HG03139 (cell line): ENCODE data around the gene IGLL5.

ENCODE experiments used
- ATAC-seq: cut with Tn5 transposase; IDR thresholded peaks from one replicate; pipeline ENCODE4 v1.9.1; 2021; ENCODE audit not compliant: unreplicated experiment

The IGLL5 gene

DNA sequence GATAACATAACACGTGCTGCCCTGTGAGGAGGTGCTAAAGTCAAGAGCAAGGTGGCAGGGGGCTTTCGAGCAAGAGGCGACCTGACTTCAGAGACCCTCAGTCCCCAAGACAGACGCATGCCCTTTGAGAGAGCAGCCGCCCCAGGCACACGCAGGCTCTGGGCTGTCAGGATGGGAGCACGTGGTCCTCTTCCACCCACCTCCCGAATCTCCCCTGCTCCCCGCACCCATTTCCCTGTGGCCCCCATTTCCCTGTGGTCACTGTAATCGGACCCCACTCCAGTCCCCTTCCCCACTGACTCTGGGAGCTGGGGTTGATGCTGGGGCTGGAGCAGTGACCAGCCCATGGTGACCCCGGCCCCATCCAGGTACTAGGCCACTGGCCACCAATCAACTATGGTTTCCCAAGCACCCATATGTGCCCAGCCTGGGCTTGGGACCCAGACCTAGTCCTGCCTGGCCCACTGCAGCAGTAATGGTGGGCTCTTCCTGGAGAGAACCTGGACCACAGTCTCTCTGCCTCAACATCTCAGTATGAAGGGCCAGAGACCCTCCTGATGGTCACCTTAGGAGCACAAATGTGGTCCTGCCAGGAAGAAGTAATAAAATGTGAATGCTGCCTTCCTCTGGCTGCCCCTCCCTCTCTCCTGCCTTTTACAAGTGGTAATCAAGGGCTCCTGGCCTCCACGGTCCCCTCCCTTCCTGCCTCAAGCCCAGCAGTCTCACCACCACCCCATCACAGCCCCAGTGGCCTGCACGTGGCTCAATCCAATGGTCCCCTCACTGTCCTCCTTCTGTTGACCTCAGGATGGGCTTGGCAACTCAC lies 39.0 kb downstream of the IGLL5 start:
- ATAC-seq, result no peak

- no peak for ATAC-seq
These were observed 39.7 kb downstream of the IGLL5 start for GRCh38 chr22:22927196-22927887.

DNA sequence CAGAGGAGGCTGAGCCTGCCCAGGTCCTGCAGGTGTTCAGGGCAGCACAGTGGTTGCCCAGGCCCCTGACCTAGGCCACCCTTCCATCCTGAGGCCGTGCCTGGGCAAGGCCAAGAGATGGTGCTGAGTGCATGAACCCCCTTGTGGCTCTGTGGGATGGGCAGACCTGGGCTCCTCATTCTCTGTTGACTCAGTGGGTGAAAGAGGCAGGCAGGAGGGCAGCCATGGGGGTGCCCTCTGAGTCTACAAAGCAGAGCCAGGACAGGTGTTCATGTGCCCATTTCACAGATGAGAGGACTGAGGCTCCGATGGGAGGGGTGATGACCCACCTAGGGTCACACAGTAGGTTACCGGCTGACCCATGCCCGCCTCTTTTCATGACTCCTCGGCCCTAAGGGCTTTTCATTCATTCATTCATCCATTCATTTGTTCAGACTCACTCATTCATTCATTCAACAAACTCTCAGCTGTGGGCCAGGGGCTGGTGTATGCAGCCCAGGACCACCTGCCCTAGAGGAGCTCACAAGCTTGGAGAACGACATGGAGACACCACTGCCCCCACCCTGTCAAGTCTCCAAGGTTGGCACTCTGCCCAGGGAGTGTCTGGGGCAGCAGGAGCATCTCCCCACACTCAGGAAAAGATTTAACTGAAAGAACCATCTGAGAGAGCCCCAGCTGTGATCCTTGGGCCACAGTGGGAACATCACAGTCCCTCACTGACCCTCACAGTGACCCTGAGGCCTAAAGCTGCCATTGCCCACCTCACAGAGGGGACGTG lies 40.5 kb downstream of the IGLL5 start:
- ATAC-seq, result no peak

- ATAC-seq, result peak; percentile 74
These were observed 41.2 kb downstream of the IGLL5 start for GRCh38 chr22:22928666-22929380.

DNA sequence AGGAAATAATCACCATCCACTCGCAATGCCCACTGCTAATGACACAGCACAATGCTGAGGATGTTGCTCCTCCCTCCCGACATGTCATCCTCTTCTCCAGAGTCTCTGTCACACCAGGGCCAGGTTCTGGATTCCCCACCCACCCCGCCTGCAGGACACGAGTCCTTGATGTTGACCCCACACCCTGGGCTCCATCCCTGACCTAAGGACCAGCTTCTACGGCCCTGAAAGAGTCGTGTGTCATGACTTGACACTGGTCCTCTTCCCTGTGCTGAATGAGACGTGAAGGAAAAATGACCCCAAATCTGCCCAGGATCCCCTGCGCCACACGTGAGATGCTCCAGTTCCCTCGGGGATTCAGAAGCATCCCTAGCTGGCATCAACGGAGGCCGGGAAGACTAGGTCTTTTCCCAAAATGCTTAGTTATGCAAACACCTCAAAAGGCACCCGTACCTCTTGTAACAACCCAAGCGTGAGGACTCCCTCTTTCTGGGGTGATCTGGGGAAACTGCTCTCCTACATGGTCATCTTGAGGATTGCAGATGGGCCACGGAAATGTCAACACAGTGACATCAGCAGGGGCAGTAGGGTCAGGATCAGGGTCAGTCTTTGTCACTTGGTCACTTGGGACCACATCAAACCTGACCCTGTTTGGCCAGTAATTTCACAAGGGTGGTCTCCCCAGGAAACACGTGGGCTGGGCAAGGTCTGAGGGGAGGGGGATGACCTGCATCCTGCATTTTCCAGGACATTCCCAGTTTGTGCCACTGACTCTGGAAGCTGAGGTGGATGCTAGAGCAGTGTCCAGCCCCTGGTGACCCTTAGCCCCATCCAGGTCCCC lies 42.0 kb downstream of the IGLL5 start:
- no peak for ATAC-seq

- no peak for ATAC-seq
These were observed 42.5 kb downstream of the IGLL5 start for GRCh38 chr22:22930222-22930497.

DNA sequence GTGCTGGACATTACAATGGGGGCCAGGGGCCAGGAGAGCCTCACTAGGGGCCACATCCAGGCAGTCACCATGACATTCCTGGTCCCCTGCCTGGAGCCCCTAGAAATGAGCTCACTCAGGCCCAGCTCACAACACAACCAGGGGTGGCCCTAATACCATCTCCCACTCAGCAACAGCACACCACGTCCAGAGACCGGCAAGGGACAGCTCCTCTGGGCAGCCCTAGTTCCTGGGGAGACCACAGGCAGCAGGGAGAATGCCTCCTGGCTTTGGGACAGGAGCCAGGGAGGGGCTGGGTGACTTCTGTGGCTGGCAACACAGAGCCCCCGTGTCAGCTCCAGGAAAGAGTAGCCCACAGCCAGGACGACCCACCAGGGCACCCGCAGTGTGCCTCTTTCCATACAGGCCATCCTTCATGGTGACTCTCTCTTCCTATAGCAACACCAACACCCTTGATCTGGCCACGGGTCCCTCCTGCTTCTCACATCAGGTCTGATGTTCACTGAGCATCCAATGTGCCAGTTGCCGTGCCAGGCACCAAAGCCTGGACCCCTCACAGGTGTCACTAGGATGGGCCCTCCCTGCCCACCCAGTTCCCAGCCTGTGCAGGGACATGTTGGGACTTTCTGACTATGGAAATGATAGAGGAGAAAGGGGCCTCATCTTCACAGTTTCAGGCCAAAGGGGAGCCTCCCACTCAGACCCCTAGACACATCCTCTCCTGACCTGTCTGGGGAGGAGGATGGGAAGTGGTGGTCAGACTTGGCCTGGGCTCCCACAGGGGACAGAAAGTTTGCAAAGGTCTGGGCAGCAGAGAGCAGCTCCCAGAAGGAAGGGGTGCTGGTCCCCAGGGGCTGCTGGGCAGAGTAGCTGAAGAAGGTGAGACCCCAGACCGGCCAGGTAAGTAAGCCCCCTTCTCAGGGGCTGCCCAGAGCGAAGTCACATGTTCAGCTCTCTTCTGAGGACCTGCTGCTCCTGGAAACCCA lies 43.2 kb downstream of the IGLL5 start:
- no peak for ATAC-seq

GRCh38 chr22:22931557-22932270 lies 44.1 kb downstream of the IGLL5 start:
- ATAC-seq, result no peak

DNA sequence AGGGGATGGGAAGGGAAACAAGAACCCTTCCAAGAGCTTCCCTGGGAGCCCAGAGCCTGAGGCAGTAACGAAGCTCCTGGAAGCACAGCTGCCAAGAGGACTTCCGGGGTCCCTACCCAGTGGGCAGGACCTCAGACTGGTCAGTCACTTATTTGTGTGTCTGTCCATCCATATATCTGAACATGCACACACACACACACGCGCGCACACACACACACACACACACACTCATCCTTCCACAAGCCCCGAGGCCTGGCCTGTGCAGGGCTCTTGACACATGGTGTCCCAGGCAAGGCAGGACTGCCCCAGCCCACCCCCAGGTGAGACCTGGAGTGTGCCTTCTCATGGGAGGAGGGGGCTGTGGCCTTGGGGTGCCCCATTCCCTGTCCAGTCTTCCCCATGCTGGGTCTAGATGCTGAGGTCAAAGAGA lies 44.9 kb downstream of the IGLL5 start:
- no peak for ATAC-seq

DNA sequence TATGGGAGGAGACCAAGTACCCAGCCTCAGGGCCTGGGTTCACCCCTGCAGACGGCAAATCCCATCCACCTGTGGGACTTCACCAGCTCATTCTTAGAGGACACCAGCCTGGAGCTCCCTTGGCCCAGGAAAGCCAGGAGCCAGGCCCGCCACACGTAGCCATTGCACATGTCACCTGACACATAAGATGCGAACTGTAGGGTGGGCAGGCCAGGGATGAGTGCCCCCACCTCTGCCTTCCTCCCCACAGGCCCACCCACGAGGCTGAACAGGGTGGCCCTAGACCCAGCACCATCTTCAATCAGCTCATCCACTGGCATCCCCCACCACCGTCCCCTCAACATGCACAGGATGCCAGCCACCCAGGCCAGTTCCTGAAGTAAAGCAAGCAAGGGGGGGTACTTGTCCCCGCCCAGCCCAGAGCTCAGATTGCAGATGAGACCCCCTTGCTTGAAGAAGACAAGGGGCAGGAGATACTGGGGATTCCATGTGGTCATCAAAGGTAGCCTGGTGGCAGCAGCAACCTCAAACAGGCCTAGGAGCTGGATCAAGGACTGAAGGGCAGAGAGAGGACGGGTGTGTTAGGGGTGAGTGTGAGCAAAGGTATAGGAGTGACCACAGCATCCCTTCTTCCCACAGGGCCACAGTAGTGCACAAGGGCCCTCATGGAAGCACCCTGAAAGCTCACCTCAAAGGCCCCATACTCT lies 45.6 kb downstream of the IGLL5 start:
- no peak for ATAC-seq

DNA sequence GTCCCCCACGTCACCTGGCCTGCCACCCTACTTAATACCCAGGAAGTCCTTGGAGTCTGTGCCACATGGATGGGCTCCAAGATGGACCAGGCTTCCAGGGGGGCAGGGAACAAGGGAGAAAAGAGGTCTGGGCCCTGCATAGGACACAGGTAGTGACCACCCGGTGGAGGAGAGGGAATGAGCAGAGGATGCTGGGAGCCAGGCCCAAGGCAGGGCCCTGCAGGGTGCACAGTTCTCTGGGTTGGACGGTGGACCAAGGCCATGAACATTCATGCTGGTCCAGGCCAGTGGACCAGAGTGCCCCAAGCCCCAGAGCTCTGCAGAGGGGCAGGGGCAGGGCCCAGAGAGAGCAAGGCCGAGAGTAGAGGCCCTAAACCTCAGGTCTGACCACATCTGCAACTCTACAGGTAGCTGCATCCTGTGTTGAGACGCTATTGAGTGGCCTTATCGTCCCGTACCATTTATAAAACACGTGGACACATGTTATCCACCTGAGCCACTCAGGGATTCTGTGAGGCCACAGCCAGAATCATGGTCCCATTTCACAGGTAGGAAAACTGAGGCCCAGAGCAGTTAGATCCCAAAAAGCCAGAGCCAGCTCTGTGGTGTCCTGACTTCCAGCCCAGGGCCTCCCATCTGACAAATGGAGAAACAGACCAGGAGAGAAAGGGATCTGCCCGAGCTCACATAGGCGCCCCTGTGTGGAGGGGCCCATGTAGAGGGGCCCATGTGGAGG lies 46.4 kb downstream of the IGLL5 start:
- ATAC-seq, result no peak

DNA sequence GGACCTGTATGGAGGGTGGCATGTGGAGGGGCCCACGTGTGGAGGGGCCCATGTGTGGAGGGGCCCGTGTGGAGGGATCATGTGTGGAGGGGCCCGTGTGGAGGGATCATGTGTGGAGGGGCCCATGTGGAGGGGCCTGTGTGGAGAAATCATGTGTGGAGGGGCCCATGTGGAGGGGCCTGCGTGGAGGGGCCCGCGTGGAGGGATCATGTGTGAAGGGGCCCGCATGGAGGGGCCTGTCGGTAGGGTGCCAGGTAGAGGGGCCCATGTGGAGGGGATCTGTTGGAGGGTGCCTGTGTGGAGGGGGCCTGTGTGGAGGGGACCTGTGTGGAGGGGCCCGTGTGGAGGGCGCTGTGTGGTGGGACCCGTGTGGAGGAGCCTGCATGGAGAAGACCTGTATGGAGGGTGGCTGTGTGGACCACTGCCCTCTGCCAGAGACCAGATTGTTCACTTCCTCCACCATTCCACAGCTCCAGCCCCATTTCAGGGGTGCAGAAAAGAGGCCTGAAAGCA lies 47.0 kb downstream of the IGLL5 start:
- no peak for ATAC-seq

- ATAC-seq, result peak; percentile 25
These were observed 47.5 kb downstream of the IGLL5 start for GRCh38 chr22:22935056-22935545.

- ATAC-seq, result peak; percentile 79
These were observed 48.0 kb downstream of the IGLL5 start for GRCh38 chr22:22935546-22936157.

DNA sequence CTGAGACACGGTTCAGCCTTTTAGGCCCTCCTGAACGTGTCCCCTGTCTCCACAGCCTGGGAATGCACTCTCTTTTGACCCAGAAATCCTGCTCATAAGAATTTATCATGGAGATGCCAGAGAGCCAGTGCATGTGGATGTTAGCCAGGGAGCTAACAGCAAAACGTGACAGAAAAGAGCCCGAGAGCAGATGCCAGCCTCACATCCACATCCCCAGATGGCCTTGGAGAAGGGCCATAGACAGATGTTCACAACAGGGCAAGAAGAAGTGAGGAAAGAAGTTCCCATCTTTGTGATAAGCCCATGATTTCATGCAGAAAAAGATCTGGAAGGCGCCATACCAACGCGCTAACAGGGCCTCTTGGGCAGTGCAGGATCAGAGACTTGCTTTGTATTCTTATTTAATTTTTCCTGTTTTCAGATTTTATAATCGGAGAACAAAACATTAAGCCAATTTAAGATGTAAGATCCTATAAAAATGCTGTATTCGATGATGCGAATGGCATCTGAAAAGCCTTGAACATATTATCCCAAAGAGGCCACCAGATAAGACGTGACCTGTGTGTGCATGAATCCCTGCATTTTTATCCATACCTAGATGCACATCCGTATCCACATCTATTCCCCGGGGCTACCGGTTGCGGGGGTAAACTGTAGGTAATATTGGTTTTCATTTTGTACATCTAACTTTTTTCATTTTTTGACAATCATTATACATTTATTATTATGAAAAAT lies 48.7 kb downstream of the IGLL5 start:
- ATAC-seq, result no peak
